GM06990 (cell line): ENCODE measurements around the gene TTC24.

Experiments
- DNase-seq: peaks from one replicate; pipeline ENCODE4 v3.0.0-alpha.2; 2011; ENCODE audit not compliant: insufficient read length; ENCODE audit errors: extremely low read depth
- H3K27me3 ChIP-seq: replicated peaks from 2 replicates; pipeline ENCODE4 v1.6.0; 2011; ENCODE audit warnings: low read length; ENCODE audit not compliant: control insufficient read depth, insufficient read depth
- H3K36me3 ChIP-seq: 2 replicates; pipeline ENCODE4 v1.5.1; 2011; ENCODE audit warnings: low read length; ENCODE audit not compliant: control insufficient read depth, insufficient read depth
- H3K4me3 ChIP-seq: replicated peaks from 2 replicates; pipeline ENCODE4 v1.5.1; 2011; ENCODE audit warnings: low read depth, mild to moderate bottlenecking, control low read depth, low read length
- CTCF ChIP-seq: IDR thresholded peaks from 2 replicates; pipeline ENCODE4 v1.5.1; 2011; ENCODE audit warnings: low read length, control low read depth, mild to moderate bottlenecking, inconsistent platforms; ENCODE audit not compliant: insufficient read depth, poor library complexity, severe bottlenecking

The TTC24 gene

GRCh38 chr1:156544592-156545102 is 34.9 kb upstream of the TTC24 start:
- no peaks in the 10 kb centered on the region; the same call in 1 of the 2 replicates for H3K36me3 ChIP-seq

GRCh38 chr1:156546267-156546666 is 33.3 kb upstream of the TTC24 start:
- no peak for TF ChIP-seq CTCF
- Histone ChIP-seq H3K27me3 (no peaks in the 10 kb centered on the region), H3K4me3 (no peak overlapping the region), H3K36me3 (0 out of 2 replicates have a peak, but pooled peaks cover 4% of the 10 kb centered on the region)
- DNase-seq: no peak

More at GRCh38 chr1:156544592-156545102, 34.9 kb upstream of the TTC24 start:
- Histone ChIP-seq H3K4me3 (no peak overlapping the region), H3K27me3 (no peaks in the 10 kb centered on the region)
- no peak for TF ChIP-seq CTCF
- no peak for DNase-seq

- Histone ChIP-seq H3K4me3 (no peak overlapping the region), H3K36me3 (0 out of 2 replicates have a peak, but pooled peaks cover 4% of the 10 kb centered on the region), H3K27me3 (no peaks in the 10 kb centered on the region)
- no peak for DNase-seq
- TF ChIP-seq CTCF: no peak
Measured at GRCh38 chr1:156547434-156547833, 32.1 kb upstream of the TTC24 start.

GRCh38 chr1:156547982-156548381 is 31.5 kb upstream of the TTC24 start:
- Histone ChIP-seq H3K4me3 (no peak overlapping the region), H3K36me3 (0 out of 2 replicates have a peak, but pooled peaks cover 4% of the 10 kb centered on the region), H3K27me3 (no peaks in the 10 kb centered on the region)
- DNase-seq: no peak
- TF ChIP-seq CTCF: no peak

GRCh38 chr1:156549390-156549789 is 30.1 kb upstream of the TTC24 start:
- no peaks in the 10 kb centered on the region for H3K27me3 ChIP-seq
- H3K4me3 ChIP-seq: no peak overlapping the region

More at GRCh38 chr1:156549390-156549789, 30.1 kb upstream of the TTC24 start:
- TF ChIP-seq CTCF: no peak
- H3K36me3 ChIP-seq: peaks cover 4% of the 10 kb centered on the region; the same call in 1 of the 2 replicates
- no peak for DNase-seq
